Sciatic nerve (tissue), 2 donors: Measurements from ENCODE around the gene PCGF5. TPM values are rescaled to one million over a fixed set of nuclear protein-coding genes. Genes with fewer than 3 reads are reported as not detected.
"Not testable (repeated sequence)": the region's sequence is repeated elsewhere in the genome, so short reads cannot be mapped to it uniquely, and the experiment has no call there.

Experiments used
- ATAC-seq: fragments of 200-7000 bp; cut with Tn5 transposase; one replicate; pipeline ENCODE4 v1.9.1; 2020; ENCODE audit warnings: mild to moderate bottlenecking, moderate library complexity
- DNase-seq: peaks from one replicate; pipeline ENCODE4 v3.0.0-alpha.2; 2020; ENCODE audit warnings: low spot score
- intact Hi-C: fragments of 100-400 bp; cut with DNase I; formaldehyde crosslinking; loops from one replicate; pipeline ENCODE4 v1.14.2; 2022
- total RNA-seq: library from RNA; stranded (reverse); fragmentation: NEBNext Ultra II Directional; extraction: Animal tissue kit (Norgen Biotek cat#: 25700); gene quantifications from one replicate; pipeline ENCODE4 v1.2.1, GENCODE V29; 2021
- donor health status: DM: no; HTN: no; CAD: no.
- donor health status: DM: no; HTN: no; CAD: no.

Gene PCGF5
- total RNA-seq, 1 donor from 2014 or later, result 54.2 TPM

GRCh38 chr10:91253300-91253699 is 32.8 kb downstream of the PCGF5 start:
- ATAC-seq (no peak), DNase-seq (no peak)
- intact Hi-C loops, result no loop called here

- no peak for ATAC-seq
- intact Hi-C loops, result no loop called here
Measured at GRCh38 chr10:91257310-91257709, 36.8 kb downstream of the PCGF5 start.

GRCh38 chr10:91260417-91260816 is 40.0 kb downstream of the PCGF5 start:
- ATAC-seq, intact Hi-C loops, DNase-seq: not testable (repeated sequence)

More at GRCh38 chr10:91257310-91257709, 36.8 kb downstream of the PCGF5 start:
- no peak for DNase-seq

DNA sequence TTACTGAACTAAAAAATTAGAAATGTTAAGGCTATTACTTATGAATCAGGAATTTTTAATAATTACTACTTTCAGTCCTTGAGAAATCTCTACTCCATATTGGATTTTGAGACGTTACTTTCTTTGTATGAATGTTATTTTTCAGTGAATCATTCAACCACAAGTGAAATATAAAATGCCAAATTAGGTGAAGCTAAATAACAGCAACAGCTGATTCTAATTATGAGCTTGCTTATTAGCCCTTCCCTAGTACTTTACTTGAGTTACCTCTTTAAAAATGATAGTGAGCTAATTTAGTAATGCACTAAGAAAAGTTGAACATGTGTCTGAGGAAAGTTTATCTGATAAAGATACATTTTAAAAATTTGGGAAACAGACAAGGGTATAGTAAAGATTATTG is 51.4 kb downstream of the PCGF5 start:
- intact Hi-C loops, result no loop called here
- ATAC-seq, result no peak
- no peak for DNase-seq

DNA sequence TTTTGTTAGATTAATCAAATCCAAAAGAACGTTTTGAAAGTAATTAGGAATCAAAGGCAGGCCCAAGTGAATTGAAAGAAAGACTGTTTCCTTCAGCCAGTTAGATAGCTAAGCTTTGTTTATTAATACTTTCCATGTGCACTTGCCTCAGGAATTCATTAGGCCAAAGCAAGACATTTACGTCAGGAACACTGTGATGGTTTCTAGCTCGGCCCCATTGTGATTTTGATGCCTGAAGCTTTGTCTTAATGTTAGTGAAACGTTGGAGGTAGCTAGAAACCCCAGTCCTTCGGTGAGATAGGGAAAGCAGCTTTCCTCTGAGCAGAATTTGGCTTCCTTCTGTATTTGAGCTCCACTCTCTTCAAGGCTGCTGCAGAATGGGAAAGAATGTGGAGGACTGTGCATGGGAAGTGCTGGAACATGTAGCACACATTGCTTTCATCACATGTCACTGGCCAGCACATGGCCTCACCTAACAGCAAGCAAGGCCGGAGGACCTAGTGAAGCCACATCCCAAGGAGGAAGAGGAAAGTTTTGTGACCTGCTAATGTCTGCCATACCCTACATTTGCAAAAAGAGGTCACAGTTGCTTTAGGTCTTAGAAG is 64.1 kb downstream of the PCGF5 start:
- peak; percentile 42 for ATAC-seq
- intact Hi-C loops, result no loop called here
- DNase-seq, result no peak

DNA sequence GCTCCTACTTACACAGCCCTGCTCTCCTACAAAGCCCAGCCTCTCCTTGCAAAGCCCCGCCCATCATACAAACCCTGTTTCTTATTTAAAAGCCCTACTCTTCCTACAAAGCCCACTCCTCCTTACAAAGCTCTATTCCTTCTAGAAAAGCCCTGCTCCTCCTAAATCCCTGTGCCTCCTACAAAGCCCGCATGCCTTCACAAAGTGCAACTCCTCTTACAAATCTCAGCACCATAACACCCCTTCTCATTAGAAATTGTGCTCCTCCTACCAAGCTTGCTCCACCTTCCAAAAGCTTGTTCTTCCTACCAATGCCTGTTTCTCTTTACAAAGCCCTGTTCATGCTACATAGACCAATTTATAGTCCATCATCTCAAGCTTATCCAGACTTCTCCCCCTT is 66.1 kb downstream of the PCGF5 start:
- intact Hi-C loops, result no loop called here
- ATAC-seq (no peak), DNase-seq (no peak)

GRCh38 chr10:91287276-91287675 is 66.8 kb downstream of the PCGF5 start:
- no peak for ATAC-seq
- intact Hi-C loops, result no loop called here
- no peak for DNase-seq

- ATAC-seq, result no peak
- intact Hi-C loops, result no loop called here
- no peak for DNase-seq
Measured at GRCh38 chr10:91287912-91288311, 67.4 kb downstream of the PCGF5 start.

DNA sequence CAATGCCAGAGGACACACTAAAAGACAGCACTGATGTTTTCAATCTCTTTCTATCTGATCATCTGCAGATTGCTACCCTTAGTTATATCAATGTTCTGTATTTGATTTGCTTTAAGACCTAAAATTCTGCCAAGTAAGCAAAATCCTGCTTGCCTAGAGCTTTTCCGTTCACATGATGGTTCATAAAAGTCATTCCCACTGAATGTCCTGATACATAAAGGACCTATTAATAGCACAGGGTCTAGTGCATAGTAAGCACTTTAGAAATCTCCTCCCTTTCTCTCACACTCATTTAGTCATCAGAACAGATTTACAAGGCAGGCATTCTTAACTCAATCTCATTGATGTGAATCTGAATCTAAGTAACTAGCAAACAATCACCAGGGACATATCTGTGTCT is 68.8 kb downstream of the PCGF5 start:
- ATAC-seq (no peak), DNase-seq (no peak)
- intact Hi-C loops, result no loop called here

DNA sequence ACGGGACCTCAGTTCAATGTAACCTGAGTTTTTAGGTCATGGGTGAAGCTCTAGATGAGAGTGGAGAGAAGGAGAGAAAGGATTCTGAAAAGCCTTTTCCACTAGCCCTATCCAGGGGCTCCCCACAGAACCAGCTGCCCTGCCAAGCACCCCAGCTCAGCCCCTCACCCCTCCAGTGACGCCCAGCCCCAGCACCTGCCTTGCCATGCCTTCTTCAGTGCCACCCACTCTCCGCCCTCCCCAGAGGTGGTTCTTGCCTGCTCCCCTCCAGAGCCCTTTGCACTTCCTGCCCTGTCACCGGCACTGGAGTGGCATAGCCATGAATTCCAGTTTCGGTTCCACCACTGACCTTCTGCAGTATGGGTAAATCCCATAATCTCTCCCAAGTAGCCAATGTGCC is 70.1 kb downstream of the PCGF5 start:
- DNase-seq (no peak), ATAC-seq (no peak)
- intact Hi-C loops, result no loop called here

GRCh38 chr10:91294134-91294906 is 73.9 kb downstream of the PCGF5 start:
- intact Hi-C loops, result no loop called here
- DNase-seq (no peak), ATAC-seq (no peak)

DNA sequence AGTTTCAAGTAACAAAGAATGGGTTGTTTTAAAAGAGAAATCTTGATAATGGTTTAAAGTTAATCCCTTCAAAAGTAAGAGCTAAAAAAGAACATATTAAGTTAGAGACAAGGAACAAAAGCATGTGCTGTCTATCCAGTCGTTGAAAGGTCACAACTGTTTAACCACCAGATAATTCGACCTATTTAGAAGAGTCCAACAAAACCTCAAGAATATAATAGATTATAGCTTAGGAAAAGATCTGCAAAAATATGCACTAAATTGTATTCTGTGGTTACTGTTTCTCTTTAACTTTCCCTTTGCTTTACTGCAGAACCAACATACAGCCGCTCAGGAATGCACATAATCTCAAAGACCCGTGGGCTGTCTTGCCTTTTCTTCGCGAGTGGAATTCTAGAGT is 74.9 kb downstream of the PCGF5 start:
- intact Hi-C loops, result no loop called here
- ATAC-seq (no peak), DNase-seq (no peak)

GRCh38 chr10:91296471-91296870 is 76.0 kb downstream of the PCGF5 start:
- intact Hi-C loops, result no loop called here
- ATAC-seq, result no peak
- no peak for DNase-seq

DNA sequence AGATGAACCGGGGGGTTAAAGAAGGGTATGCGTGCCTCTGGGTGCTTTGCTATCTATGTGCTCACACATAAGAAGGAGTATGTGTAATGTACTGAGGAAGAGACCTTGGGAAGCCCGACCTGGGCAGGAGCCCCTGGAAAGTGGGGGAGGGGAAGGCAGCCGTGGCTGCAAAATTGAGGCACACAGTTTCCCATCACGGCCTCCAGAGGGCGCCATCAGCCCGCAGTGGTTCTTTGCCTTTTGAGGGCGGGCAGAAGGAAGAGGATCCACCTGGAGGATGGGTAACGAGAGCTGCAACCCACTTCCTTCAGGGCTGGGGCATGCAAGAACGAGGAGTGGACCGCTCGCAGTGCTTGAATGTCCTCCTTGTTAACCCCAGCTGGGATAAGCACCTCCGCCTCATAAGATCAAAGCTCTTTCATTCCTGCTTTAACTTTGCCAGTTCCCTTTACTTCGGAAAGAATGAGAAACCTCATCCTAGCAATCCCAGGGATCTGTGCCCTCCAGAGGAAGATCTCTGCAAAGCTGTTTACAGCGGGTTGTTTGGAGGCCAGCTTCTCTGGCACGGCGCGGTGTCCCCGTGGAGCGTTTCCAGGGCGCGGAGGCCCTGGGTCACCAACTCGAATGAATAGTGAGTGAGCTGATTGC is 77.9 kb downstream of the PCGF5 start:
- ATAC-seq, result peak; percentile 95
- intact Hi-C loops, result no loop called here
- DNase-seq, result peak; percentile 87

DNA sequence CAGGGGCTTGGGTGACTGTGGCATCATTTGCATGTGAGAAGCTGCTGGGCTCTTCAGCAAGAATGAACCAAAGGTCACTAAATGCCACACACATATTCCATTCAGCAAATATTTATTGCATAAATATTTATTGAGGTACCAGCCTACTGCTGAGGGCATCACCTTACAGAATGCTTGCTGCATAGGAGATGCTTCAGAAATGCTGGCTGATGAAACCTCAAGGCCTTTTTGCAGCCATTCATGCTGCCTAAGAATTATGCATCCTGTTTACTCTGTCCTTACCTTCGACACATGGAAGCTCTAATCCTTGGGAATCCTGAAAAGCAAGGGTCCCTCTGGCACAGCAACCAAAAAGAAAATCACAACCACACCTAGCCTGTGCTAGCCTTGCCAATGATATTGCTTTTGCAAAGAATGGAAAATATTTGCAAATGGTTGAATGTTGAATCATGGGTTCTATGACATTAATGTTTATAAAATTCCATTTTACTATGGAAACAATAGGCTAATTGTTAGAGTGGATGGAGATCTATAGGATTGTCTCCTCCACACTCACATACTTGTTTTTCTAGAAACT is 79.6 kb downstream of the PCGF5 start:
- ATAC-seq, result no peak
- no peak for DNase-seq
- intact Hi-C loops, result no loop called here

GRCh38 chr10:91302946-91303345 is 82.5 kb downstream of the PCGF5 start:
- ATAC-seq, intact Hi-C loops, DNase-seq: not testable (repeated sequence)

DNA sequence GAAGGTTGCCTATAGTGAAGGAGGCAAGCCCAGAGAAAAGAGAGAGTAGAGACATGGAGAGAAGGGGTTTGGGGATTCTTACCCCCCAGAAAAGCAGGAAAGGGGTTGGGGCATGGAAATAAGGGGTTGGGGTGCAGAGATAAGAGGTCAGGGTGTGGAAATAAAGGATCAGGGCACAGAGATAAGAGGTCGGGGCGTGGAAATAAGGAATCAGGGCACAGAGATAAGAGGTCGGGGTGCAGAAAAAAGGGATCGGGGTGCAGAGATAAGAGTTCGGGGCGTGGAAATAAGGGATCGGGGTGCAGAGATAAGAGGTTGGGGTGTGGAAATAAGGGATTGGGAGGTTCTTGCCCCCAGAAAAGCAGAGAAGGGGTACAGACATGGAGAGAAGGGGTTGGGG is 85.5 kb downstream of the PCGF5 start:
- intact Hi-C loops, ATAC-seq, DNase-seq: not testable (repeated sequence)

DNA sequence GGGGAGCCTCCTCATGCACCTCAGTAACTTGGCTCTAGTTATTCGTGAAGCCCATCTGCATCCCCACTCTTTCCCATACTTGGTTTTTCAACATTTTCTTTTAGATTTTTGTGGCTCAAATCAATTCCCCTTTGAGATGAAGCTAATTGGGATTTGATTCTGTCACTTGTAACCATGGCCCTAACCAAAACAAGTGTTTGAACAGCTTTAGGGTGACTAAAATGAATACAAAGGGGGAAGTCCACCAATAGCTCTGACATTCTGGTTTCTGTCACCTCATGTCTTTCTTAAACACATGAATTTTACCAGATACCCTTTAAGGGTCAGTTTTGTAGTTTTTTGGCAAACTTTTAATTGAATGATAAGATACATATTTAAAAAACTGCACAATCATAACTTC is 87.0 kb downstream of the PCGF5 start:
- no peak for DNase-seq
- ATAC-seq, result no peak
- intact Hi-C loops, result no loop called here

- no peak for DNase-seq
- ATAC-seq, result no peak
- intact Hi-C loops, result no loop called here
Measured at GRCh38 chr10:91309711-91310110, 89.2 kb downstream of the PCGF5 start.
